ENCODE results near the gene TMEM88.

DNA sequence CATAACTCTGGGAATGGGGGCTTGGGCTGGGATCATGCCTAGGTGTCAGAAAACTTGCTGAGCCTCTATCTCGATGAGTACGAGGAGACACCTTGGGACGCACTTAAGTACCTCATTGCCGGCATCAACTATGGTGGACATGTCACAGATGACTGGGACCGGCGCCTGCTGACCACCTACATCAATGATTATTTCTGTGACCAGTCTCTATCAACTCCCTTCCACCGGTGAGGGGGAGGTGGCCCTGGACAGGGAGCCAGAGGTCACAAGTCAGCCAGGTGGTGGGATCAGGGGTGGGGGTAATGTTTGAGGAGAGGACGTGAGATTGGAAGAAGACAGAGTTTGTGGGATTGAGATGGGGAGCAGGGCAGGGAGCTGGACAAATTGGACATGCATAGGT, 24.2 kb upstream of the TMEM88 start:
- TF ChIP-seq, protein P1, sequence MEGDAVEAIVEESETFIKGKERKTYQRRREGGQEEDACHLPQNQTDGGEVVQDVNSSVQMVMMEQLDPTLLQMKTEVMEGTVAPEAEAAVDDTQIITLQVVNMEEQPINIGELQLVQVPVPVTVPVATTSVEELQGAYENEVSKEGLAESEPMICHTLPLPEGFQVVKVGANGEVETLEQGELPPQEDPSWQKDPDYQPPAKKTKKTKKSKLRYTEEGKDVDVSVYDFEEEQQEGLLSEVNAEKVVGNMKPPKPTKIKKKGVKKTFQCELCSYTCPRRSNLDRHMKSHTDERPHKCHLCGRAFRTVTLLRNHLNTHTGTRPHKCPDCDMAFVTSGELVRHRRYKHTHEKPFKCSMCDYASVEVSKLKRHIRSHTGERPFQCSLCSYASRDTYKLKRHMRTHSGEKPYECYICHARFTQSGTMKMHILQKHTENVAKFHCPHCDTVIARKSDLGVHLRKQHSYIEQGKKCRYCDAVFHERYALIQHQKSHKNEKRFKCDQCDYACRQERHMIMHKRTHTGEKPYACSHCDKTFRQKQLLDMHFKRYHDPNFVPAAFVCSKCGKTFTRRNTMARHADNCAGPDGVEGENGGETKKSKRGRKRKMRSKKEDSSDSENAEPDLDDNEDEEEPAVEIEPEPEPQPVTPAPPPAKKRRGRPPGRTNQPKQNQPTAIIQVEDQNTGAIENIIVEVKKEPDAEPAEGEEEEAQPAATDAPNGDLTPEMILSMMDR (IDR thresholded peaks at IDR 0.05; ENCODE audit: insufficient read depth, low read depth, low read length) = no peak
- no peak for TF ChIP-seq EZH2 (IDR thresholded peaks at IDR 0.05; ENCODE audit: insufficient read depth, low read length)
